GM12801 (cell line): Measurements from ENCODE around the gene MYH6.

ENCODE experiments used
- CTCF ChIP-seq: IDR thresholded peaks from one replicate; pipeline ENCODE4 v1.5.1; 2011; ENCODE audit warnings: control low read depth; ENCODE audit not compliant: insufficient read length; ENCODE audit errors: extremely low read depth

MYH6 gene

GRCh38 chr14:23356662-23357061, 51.4 kb downstream of the MYH6 start:
- no peak for TF ChIP-seq CTCF

- TF ChIP-seq CTCF, result no peak
Observed at GRCh38 chr14:23355871-23356435, 52.1 kb downstream of the MYH6 start.

- TF ChIP-seq CTCF, result no peak
Observed at GRCh38 chr14:23354990-23355389, 53.1 kb downstream of the MYH6 start.

GRCh38 chr14:23353433-23353780, 54.7 kb downstream of the MYH6 start:
- no peak for TF ChIP-seq CTCF

- TF ChIP-seq CTCF, result no peak
Observed at GRCh38 chr14:23352506-23353432, 55.3 kb downstream of the MYH6 start, which contains the start of gene SLC22A17. SLC22A17 (minus strand) TSS chr14:23352887.

GRCh38 chr14:23351681-23352505, 56.2 kb downstream of the MYH6 start:
- TF ChIP-seq CTCF, result no peak
